ENCODE results near the gene NEK8. TPM values are rescaled to one million over a fixed set of nuclear protein-coding genes. Genes with fewer than 3 reads are reported as not detected.
A peak's percentile ranks its signal among the peaks of the same experiment; 100 is the strongest.

The NEK8 gene
- total RNA-seq, 1 donor, result 4.9 TPM

- no peak overlapping the region for H3K4me3 ChIP-seq (ENCODE audit: low read depth, low read length)
- DNase-seq (ENCODE audit: low read depth), result no peak
- TF ChIP-seq, protein P1, sequence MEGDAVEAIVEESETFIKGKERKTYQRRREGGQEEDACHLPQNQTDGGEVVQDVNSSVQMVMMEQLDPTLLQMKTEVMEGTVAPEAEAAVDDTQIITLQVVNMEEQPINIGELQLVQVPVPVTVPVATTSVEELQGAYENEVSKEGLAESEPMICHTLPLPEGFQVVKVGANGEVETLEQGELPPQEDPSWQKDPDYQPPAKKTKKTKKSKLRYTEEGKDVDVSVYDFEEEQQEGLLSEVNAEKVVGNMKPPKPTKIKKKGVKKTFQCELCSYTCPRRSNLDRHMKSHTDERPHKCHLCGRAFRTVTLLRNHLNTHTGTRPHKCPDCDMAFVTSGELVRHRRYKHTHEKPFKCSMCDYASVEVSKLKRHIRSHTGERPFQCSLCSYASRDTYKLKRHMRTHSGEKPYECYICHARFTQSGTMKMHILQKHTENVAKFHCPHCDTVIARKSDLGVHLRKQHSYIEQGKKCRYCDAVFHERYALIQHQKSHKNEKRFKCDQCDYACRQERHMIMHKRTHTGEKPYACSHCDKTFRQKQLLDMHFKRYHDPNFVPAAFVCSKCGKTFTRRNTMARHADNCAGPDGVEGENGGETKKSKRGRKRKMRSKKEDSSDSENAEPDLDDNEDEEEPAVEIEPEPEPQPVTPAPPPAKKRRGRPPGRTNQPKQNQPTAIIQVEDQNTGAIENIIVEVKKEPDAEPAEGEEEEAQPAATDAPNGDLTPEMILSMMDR (IDR thresholded peaks at IDR 0.05; ENCODE audit: insufficient read depth, low read length), result no peak
Observed at GRCh38 chr17:28707339-28707720, 21.3 kb upstream of the NEK8 start.

DNA sequence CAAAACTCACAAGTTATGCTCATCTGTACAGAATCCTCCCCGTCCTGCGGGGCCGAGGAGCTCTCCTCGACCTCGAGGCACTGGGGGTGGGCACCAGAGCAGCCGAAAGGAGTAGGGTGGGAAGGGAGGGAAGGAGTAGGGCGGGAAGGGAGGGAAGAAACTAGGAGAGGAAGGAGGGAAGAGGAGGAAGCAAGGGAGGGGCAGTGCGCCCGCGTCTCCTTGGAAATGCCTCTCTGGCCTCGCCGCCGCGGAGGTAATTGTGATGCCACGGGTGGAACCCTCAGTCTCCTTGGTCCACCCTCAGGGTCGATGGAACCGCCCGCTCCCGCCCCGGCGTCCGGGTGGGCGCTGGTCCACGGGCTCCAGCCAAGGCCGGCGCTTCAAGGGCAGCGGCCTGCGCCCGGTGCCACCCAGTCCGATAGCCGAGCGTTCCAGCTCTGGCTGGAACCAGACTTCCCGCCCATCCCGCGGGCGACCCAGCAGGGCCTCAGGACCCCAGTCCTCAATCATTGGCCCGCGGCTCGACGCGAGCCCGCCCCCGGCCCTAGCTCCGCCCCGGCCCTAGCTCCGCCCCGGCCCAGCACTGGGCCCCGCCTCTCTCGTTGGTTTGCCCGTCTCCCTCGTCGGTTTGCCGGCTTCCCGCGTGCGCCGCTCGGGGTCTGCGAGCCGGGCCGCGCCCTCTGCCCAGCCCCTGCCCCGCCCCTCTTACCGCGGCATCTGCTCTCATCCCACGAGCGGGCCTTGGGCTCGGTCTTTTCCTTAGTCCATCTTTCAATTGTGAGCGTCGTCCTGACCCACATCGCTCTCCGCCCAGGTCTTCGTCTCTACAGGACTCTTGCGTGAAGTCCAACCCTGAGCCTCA, 17.5 kb upstream of the NEK8 start:
- H3K4me3 ChIP-seq (ENCODE audit: low read depth, low read length), result peak overlapping the region; percentile 64
- peak; percentile 76 for DNase-seq (ENCODE audit: low read depth)
- TF ChIP-seq, protein P1 (IDR thresholded peaks at IDR 0.05; ENCODE audit: insufficient read depth, low read length), result no peak

DNA sequence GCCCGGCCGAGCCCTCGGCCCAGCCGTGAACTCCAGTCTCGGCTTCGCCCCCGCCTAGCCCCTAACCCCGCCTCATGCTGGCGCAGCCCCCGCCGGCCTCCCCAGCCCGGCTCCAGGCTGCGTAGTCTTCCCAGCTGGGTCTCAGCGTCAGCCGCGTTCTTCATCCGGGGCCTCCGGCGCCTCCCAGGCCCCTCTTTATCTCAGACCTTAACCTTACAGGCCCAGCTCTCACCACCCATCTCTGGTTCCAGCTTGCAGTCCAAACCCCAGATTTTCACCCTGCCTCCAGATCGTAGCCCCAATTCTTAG, 16.9 kb upstream of the NEK8 start, which contains the start of gene PROCA1:
Gene PROCA1 (minus strand): TSS at position 166 of the 309 bp plus-strand sequence. CDS start 228 bp downstream, outside the sequence.
- H3K4me3 ChIP-seq (ENCODE audit: low read depth, low read length), result peak within 1 kb of the TSS; percentile 64
- TF ChIP-seq, protein P1 (IDR thresholded peaks at IDR 0.05; ENCODE audit: insufficient read depth, low read length), result no peak
- no peak for DNase-seq (ENCODE audit: low read depth)

DNA sequence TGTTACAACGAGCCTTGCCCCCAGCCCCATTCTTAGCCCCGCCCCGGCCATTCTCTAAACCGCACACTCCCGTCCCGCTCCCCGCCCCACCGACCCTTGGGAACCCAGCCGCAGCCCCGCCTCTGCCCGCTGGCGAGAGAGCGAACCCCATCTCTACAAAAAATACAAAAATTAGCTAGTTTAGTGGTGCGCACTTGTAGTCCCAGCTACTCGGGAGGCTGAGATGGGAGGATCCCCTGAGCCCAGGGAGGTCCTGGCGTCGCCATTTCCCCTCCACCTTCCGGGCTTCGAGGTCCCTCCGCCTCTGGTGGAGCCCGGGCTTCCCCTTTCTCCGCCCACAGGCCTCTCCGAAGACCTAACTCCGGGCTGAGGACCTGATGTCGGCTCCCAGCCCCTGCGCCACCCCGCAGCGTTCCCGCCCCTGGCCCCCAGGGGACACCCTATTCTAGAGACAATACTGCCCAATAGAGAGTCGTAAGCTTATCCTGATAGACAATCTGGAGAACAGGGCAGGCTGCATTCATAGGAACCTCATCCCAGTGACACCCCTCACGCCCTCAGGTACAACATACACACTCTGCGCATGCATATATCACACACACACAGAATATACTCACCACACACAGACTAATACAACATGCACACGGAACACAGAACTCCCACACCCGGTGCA, 16.4 kb upstream of the NEK8 start:
- DNase-seq (ENCODE audit: low read depth), result no peak
- H3K4me3 ChIP-seq (ENCODE audit: low read depth, low read length), result no peak overlapping the region
- TF ChIP-seq, protein P1 (IDR thresholded peaks at IDR 0.05; ENCODE audit: insufficient read depth, low read length), result no peak

DNA sequence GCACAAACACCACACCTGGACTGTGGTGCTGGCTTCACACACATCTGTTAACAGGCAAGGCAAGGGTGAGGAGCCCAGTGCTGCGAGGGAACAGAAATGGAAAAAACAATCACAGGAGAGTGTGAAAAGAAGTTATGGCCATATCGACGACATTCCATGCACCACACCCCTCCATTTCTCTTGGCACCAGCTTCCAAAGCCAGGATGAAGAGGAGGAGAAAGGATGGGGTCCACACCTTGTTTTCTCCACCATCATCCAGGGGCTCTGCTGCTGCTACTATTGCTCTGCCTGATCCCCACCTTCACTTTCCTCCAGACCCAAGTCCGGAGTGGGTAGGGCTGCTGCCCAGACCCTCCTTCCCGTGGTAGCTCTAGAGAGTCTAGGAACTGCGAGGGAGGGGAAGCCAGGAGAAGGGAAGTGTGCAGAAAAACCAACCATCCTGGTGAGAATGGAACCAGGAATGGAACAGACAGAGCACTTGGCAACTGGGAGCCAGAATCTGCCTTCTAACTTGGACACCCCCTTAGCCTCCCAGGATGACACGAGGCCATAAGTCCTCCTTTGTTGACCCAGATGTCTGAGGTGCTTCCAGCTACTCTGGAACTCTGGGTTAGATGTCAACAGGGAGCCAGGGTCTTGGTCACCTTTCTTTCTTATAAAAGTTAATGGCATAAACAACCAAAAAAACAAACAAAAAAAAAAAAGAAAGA, 15.7 kb upstream of the NEK8 start:
- no peak for DNase-seq (ENCODE audit: low read depth)
- TF ChIP-seq, protein P1 (IDR thresholded peaks at IDR 0.05; ENCODE audit: insufficient read depth, low read length), result no peak
- H3K4me3 ChIP-seq (ENCODE audit: low read depth, low read length), result no peak overlapping the region

DNA sequence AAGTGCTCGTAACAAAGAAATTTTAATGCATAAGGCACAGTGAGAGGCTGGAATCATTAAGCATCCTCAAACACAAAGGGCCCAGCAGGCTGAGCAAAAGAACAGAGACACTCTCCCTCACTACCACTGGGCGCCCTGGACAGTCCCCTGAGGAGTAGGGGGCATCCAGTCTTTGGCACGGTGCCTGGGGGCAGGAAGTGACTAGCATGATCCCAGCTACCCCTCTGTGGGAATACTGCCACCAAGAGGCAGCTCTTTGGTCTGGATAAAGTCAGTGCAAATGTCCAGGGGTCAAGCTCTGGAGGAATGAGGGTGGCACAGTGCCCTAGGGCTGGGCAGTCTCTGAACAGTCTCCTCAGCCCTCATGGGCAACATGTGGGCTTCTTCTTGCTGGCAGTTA, 14.3 kb upstream of the NEK8 start:
- TF ChIP-seq, protein P1 (IDR thresholded peaks at IDR 0.05; ENCODE audit: insufficient read depth, low read length), result no peak
- DNase-seq (ENCODE audit: low read depth), result no peak
- no peak overlapping the region for H3K4me3 ChIP-seq (ENCODE audit: low read depth, low read length)

Measured in fibroblast of the aortic adventitia (primary cell).